DMS153 treated with DMSO at 0.1 percent for 48 hours (cell line): Measurements from ENCODE around the gene CPA2.

Source experiments
- DNase-seq: peaks from one replicate; lab custom pipeline; 2025; ENCODE audit not compliant: unreplicated experiment; lab: John Stamatoyannopoulos, UW

CPA2 gene

DNA sequence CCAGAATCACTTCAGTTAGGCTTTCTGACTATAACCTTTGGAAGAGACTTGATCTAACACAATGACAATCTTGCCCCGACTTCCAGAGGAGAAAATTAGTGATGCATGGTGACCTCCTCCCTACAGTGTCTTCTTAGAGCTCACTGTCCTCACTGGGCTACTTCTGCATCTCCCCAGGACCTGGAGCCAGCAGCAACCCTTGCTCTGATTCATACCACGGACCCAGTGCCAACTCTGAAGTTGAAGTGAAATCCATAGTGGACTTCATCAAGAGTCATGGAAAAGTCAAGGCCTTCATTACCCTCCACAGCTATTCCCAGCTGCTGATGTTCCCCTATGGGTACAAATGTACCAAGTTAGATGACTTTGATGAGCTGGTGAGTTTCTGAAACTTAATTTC is 12.6 kb downstream of the CPA2 start:
- no peak for DNase-seq

- no peak for DNase-seq
Measured at GRCh38 chr7:130279906-130280305, 13.2 kb downstream of the CPA2 start.

DNA sequence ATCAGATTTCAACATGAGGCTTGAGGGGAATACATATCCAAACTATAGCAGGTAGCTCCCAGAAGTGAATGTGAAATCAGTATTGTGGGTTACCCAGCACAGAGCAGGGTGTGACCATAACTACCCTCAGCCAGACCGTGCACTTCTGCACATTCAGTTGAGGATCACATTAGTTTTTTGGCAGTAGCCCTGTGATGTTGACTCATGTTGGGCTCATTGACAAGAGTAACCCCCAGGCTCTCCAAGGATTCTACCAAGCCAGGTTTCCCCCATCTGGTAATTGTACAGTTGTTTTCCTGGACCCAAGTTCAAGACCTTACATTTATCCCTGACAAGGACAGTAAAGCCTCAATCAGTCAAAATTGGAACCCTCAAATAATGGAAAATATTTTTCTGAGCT is 14.6 kb downstream of the CPA2 start:
- no peak for DNase-seq

- no peak for DNase-seq
Measured at GRCh38 chr7:130286881-130287280, 20.2 kb downstream of the CPA2 start.

DNA sequence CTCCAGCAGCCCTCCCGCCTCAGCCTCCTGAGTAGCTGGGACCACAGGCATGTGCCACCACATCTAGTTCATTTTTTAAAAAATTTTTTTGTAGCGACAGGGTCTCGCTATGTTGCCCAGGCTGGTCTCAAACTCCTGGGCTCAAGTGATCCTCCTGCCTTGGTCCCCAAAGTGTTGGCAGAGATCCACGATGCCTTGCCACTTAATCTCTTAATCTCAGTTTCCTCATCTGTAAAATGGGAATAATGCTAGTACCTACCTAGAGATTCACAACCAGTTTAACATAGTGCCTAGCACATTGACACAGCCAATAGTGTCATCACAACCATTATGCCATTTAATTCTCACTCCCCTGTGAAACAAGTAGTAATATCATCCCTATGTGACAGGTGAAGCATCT is 21.5 kb downstream of the CPA2 start:
- DNase-seq, result no peak

DNA sequence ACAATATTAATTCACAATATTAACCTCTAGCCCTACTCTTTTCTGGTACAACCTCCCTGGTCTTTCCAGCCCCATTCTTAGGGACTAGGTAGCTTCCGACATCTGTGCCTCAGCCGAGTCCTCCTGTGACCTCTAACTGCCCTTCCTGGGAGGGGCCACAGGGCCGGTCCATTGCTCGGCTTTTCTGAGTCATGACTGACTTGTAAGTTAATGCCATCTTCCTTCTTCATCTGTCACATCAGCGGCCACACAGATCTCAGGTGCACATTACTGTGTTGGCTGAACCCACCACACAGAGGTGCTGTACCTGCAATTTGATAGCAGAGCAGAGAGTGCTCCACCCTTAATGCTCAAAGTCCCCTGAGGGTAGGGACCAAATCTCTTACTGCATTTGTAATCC is 22.2 kb downstream of the CPA2 start:
- no peak for DNase-seq

- DNase-seq, result no peak
Measured at GRCh38 chr7:130289478-130289877, 22.8 kb downstream of the CPA2 start.

- DNase-seq, result no peak
Measured at GRCh38 chr7:130290745-130291144, 24.1 kb downstream of the CPA2 start.

DNA sequence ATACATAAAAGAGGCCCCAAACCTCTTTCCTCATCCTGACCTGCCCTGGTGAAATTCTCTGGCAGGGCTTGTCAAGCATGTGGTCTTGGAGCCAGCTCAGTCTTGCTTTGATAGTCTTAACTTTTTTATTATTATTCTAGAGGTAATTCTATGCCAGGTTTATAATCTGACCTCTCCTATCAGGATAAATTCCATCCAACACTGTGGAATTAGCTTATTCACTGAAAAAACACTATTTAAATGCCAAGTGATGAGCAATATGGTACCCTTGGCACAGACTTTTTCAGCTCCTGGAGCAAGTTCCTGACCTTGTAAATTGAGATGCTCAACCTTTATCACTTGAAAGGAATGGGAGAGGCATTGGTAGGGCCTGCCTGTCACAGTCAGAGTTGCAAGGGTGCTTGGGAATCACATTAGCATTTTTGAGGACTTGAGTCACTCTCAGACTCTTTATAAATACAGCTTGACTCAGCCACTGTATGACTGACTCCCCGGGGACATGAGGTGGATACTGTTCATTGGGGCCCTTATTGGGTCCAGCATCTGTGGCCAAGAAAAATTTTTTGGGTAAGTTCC is 26.1 kb downstream of the CPA2 start, which contains the start of gene CPA4:
Gene CPA4, plus strand, starts transcription at position 480 of the 576 bp plus-strand sequence. Its CDS starts 20 bp downstream, at position 500.
- no peak for DNase-seq

DNA sequence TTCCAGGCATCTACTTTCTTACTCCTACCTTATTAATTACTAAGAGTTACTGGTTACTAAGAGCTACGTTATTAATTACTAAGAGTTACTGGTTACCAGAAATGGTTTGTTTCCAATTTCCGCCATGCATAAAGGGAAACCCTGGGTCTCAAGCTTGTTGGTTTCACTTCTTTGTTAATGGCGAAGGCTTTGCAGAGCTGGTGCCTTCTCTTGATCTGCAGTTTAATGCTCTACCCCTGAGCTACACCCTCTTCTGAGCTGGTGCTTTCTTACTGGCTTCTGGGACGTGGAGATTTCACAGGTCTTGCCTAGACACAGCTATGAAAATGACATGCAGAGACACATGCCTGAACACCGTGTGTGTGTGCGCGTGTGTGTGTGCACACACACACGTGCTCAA is 26.9 kb downstream of the CPA2 start:
- no peak for DNase-seq

- no peak for DNase-seq
Measured at GRCh38 chr7:130294314-130294713, 27.7 kb downstream of the CPA2 start.

DNA sequence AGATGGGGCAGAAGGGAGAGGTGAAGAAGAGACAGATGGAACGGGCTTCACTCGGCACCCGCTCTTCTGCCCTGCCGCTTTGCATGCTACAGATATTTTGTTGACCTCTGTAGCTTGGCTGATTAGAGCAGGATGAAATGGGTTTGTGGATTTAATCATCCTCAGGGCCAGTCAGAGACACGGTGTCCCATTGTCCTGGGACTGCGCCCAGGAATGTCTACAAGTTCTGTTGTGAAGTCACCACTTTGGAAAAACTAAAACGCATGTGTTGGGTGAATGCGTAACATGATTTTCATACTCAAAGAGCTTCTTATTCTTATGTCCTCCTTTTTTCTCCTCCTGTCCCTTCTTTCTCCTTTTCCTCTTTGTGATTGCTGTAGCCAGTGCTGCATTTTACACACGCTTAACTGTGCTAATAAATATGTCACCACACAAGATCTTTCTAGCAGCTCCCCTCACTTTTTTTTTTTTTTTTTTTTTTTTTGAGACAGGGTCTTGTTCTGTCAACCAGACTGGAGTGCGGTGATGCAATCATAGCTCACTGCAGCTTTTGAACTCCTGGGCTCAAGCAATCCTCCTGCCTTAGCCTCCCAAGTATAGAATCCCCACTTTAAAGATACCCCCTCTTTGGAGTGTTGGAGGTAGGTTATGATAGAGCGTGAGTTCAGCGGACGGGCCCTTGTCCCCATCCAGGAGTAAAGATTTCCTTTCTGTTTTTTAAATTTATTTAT is 29.7 kb downstream of the CPA2 start:
- no peak for DNase-seq

- DNase-seq, result no peak
Measured at GRCh38 chr7:130297628-130298543, 31.2 kb downstream of the CPA2 start.

- DNase-seq, result no peak
Measured at GRCh38 chr7:130298544-130299326, 32.1 kb downstream of the CPA2 start.

DNA sequence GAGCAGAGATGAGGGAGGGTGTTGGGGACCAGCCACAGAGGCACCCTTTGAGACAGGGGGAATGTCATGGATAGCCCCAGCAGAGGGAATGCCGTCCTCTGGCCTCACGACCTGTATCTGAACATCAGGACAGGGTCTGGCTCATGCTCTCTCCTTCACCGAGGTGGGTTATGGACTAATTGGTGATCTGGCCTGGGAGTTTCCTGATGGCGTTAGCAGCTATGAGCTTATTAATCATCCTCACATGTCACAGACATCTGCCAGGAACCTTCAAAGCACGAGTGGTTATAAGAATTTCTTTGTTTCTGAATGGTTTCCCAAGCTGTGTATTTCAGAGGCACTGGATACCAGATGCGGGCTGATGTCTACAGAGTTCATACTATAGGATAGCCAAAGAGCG is 33.2 kb downstream of the CPA2 start:
- no peak for DNase-seq

GRCh38 chr7:130301501-130302020 is 34.9 kb downstream of the CPA2 start:
- no peak for DNase-seq

DNA sequence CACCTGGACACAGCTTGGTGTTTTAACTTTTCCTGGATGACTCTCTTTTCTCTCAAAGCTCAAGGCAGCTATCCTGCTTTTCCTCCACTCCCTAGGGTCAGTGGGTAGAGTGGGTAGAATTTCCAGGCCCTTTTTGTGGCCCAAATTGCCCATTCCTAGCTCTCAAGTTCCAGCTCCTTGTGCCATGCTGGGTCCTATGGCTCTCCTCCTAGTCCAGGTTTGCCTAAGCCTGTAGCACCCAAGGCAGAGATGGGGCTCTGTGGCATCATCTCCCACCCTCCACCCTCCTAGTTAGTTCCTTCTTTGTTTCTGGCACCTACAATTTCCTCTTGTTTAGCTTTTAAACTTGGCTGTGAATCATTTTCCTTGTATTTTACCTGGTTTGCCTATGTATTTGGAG is 36.0 kb downstream of the CPA2 start:
- DNase-seq, result no peak

GRCh38 chr7:130303127-130303526 is 36.5 kb downstream of the CPA2 start:
- DNase-seq, result no peak

- DNase-seq, result no peak
Measured at GRCh38 chr7:130303551-130303950, 36.9 kb downstream of the CPA2 start.

GRCh38 chr7:130303982-130304381 is 37.3 kb downstream of the CPA2 start:
- DNase-seq, result no peak

- DNase-seq, result no peak
Measured at GRCh38 chr7:130304878-130305277, 38.2 kb downstream of the CPA2 start.
